GM19351 (cell line): ENCODE measurements around the gene ARMH1.
"Not testable (repeated sequence)": the region's sequence is repeated elsewhere in the genome, so short reads cannot be mapped to it uniquely, and the experiment has no call there.

Source experiments
- ATAC-seq: cut with Tn5 transposase; IDR thresholded peaks from one replicate; pipeline ENCODE4 v1.9.1; 2021; ENCODE audit warnings: mild to moderate bottlenecking, moderate library complexity; ENCODE audit not compliant: unreplicated experiment

Gene ARMH1

DNA sequence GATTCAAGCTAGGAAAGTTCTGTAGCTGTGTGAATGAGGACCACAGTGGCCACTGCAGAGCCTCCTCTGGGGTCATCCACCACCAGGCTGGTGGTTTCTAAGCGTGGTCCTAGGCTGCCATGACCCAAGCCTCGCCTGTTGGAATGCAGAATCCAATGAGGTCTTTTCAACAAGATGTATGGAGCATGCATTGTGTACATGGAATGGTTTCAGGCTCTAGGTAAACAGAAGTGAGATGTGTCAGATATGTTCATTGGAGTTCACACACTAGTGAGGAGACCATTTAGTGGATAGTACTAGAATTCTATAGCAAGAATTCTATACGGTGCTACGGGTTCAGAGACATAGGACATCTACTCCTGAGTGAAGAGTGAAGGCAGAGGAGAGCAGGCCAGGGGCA, 45.8 kb downstream of the ARMH1 start:
- no peak for ATAC-seq

DNA sequence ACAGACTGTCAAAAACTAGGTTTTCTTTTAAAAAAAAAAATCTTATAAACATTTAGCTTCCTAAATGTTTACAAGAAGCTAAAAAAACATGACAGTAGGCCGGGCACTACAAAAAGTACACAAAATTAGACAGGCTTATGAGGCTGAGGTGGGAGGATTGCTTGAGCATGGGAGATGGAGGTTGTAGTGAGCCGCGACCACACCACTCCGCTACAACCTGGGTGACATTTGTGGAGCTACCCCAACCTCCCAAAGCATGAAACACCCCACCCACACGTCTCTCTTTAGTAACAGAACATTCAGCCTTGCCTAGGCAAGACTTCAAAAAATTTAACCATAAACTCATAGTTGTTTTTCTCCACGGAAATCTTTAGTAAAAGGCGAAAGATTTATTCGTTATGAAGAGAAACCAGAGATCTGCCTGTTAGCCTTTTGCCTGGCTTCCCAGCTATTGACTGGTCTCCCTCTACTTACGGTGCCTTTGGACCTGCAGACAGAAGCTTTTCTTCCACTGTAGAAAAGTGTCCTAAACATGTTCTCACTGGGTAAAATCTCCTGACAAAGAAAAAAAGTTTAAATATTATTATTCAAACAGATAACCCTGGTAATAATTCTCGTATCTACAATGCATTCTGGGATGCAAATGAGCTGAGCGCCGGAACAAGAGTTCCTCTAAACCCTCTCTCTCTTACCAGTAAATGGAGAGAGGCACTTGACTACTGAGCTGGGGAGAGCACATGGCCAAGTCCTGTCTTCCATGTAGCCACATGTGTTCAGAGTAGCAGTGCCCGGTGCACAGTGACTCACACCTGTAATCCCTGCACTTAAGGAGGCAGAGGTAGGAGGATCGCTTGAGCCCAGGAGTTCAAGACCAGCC, 47.2 kb downstream of the ARMH1 start:
- peak; percentile 81 for ATAC-seq

DNA sequence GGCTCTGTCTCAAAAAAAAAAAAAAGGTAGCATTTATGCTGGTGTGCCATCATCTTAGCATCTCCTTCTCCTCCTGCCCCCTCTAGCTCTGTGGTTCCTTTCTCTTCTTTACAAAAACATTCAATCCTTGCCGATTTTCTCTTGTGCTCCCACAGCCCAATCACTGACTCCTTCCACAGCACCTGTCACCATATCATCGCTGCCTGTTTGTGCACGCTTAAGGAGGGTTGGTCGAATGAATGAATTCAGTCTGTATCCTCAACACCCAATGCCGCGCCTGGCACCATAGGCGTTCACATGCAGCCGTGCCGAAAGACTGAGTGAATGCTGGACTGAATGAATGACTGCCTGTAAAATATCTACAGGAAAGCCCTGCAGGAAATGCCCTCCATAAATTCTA, 48.5 kb downstream of the ARMH1 start:
- no peak for ATAC-seq

DNA sequence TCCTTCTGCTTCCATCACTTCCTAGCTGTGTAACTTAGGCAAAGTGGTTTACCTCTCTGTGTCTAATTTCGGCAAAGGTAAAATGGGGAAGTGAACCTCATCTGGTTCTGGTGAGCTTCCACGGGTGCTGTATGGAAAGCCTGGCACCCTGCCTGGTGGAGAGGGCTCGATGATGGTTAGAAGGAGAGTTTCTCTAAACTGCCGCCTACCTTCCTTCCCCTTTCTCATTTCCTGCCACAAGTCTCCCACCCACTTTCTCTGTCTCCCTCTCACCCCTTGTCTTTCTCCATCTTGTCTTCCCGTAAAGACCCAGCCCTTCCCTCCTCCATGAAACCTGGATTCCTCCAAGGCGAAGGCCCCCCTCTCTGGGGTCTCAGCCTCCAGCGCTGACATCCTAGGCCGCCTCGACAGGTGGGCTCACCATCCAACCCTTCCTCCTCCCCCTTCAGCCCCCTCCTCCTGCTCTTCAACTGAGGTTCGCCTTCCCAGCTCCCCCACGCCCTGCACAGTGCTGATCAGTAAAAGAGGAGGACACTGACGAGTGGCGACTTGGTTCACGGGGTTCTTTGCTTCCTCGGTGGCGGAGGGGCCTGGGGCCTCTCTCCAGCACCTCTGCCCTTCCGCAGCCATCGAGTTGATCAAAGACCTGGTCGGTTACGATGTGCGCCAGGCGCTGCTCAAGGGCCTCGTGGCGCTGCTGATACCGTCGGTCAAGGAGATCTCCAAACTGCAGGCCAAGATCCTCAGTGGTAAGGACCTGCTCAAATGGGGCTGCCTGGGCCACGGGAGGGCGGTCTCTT, 49.2 kb downstream of the ARMH1 start:
- peak; percentile 35 for ATAC-seq

DNA sequence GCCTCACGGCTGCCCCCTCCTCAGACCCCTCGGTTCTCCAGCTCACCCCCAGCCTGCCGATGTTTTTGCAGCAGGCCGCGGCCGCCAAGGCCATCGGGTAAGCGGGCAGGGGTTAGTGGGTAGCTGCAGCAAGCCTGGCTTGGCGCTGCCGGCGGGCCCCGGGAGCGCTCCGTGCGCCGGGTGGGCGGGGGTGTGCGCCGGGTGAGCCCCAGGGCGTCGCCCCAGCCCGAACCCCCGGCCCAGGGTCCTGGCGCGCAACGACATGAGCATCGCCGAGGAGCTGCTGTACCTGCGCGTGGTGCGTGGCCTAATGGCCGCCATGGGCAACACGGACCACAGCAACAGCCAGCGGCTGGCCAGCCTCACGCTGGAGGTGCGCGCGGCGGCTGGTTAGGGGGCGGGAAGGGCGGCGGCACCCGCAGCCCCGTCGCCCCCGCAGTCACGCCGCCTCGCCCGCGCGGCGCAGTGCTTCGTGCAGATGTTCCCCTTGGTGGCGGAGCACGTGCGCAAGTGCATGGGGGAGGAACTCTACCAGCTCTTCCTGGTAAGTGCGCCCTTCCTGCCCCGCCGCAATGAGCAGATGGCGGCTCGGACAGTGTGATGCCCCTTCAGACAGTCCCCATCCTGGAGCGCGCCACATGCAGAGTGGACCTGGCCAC, 49.9 kb downstream of the ARMH1 start:
- ATAC-seq: no peak

DNA sequence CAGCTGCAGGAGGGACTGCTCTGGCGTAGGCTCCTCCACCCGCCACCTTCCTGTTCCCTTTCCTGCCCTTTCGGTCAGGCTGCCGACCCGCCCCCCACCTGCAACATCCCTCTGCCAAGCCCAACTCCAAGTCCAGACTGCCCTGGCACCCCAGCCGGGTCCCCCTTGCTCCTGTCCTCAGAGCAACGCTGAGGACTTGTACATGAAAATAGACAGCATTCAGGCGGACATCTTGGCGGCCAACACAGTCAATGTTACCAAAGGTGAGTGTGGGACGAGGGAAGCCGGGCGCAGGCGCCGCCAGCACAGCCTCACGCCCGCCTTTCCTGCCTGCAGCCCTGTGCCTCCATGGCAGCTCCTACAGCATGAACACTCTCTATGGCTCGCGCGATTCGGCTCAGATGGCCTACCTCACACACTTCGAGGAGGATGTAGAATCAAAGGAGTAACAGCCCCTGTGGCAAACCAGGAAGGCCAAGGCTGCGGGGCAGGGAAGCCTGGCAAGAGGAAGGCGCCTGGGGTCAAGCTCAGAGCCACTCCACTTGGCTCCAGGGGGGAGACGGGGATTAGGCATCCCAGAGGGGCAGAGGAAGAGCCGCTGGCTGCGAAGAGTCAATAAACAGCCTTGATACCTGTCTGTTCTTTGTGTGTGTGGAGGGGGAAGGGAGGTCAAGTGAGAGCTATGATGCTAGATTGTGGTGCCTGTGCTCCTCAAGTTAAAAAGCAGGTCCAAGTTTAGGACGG, 50.6 kb downstream of the ARMH1 start:
- no peak for ATAC-seq

DNA sequence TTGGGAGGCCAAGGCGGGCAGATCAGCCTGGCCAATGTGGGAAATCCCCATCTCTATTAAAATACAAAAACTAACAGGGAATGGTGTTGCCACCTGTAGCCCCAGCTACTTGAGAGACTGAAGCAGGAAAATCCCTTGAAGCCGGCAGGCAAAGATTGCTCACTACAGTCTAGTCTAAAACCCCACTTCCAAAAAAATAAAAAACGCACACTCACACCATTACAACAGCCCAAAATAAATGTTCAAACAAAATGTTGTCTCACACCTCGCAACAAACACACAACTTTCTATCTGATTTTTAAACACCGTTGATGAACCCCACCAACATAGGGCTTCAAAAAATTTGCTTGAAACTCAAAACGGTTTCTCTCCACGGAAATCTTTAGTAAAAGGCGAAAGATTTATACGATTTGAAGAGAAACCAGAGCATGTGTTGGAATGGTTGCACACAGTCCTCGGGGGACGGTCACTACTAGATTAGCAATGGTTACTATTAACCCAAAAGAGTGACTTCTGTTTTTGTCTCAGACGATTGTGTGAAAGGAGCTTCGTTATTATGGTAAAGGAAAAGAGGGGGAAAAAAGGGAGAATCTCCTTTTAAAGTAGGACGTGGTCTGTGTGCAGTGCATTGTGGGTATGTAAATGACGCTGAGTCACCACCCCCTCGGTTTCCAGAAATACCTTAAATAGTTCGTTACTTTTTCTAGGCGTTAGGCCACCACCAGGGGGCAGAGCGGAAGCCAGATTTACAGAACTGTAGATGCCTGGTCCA, 56.4 kb downstream of the ARMH1 start, which contains the start of gene RNU5D-1:
RNU5D-1 (minus strand) TSS at position 430 of the 772 bp plus-strand sequence.
- ATAC-seq: peak; percentile 69

DNA sequence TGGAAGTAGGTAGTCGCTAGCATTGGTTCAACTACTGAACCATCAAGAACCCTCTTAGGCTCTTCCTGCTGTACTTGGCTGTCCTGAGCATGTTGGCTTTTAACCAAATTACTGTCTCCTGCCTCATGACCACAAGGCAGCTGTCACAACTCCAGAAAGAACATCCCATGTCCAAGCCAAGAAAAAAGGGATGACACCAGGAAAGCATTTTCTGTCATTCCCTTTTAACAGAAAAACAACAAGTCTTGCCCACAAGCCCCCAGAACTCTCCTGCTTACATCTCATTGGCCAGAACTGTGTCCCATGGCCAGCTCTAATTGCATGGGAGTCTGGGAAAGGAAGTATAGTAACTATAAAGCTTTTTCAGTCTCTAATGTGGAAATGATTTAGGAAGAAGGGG, 58.9 kb downstream of the ARMH1 start:
- no peak for ATAC-seq

DNA sequence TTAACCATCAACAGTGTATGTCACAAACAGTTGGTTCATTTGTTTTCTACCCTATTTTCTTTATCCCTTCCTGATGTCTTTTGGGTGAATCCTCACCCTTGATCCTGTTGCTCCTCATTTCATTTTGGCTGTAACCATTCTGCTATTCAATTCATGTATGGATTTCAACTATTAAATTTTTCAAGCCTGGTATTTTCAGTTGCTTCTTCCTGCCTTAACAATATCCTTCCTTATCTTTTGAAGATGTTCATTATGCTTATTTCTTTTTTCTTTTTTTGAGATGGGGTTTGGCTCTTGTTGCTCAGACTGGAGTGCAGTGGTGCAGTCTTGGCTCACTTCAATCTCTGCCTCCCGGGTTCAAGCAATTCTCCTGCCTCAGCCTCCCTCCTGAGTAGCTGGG, 59.3 kb downstream of the ARMH1 start:
- no peak for ATAC-seq

DNA sequence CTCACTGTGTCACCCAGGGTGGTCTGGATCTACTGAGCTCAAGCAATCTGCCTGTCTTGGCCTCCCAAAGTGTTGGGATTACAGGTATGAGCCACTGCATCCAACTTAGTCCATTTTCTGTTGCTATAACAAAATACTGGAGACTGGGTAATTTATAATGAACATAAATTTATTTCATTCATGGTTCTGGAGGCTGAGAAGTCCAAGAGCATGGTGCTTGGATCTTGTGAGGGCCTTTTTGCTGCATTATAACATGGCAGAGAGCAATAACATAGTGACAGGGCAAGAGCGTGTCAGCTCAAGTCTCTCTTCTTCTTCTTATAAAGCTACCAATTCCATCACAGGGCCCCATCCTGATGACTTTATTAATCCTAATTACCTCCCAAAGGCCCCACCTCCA, 61.5 kb downstream of the ARMH1 start:
- ATAC-seq: no peak

DNA sequence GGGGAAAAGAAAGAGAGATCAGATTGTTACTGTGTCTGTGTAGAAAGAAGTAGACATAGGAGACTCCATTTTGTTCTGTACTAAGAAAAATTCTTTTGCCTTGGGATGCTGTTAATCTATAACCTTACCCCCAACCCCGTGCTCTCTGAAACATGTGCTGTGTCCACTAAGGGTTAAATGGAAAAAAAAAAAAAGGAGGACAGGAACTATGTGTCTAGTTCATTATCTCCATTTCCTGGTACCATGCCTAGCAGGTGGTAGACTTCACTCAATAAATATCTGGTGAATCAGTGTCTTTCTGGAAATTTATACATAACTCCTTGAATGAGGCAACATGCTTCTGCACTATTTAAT, 64.4 kb downstream of the ARMH1 start:
- not testable (repeated sequence) for ATAC-seq

DNA sequence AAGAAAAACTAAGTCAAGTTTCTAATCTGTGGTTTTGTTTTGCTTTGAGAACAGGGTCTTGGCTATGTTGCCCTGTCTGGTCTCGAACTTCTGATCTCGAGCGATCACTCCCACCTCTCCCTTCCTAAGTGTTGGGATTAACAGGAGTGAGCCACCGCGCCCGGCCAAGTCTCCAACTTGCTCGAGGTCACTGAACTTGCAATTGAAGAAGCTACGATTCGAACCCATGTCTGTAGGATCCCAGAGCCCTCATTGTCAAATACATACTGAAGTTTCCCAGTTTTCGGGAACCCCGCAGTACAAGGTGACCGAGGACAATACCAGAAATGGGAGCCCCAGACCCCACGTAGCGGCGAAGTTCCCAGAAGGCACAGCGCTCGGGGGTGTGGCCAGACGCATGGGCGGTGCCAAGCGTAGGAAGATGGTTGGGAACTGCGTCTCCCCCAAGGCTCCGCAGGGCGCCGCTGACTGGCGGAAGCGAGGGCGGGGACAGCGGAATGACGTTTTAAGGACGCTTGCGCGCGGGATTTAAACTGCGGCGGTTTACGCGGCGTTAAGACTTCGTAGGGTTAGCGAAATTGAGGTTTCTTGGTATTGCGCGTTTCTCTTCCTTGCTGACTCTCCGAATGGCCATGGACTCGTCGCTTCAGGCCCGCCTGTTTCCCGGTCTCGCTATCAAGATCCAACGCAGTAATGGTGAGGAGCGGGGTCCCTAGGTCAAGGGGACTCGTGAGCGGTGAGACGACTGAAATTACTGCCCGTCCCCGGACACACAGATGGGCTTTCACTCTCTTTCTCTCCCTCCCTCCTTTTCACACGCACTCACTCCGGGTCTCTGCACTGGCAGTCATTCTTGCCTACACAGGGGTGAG, 65.0 kb downstream of the ARMH1 start, which contains the start of gene KIF2C:
KIF2C (plus strand) TSS at position 531 of the 872 bp plus-strand sequence; CDS start at position 627, 96 bp downstream.
- peak; percentile 98 for ATAC-seq

DNA sequence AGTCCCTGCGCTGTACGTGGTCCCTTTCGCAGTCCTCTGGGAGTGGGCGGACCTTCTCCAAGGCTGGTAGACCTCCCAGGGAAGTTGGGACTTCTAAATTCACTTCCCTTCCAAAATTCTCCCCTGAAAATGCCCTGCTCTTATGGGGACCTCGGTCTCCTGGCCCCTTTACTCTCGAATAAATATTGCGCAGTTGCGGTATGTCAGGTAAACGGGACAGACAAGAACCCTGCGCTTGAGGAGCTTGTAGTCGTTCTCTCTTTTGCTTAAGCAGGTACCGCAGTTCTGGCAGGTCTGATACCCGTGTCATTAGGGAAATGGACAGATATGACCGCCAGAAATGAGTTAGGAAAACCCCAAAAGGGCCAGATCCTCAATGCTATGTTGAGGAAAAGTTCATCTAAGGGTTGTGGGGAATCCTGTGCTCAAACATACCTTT, 65.7 kb downstream of the ARMH1 start:
- ATAC-seq: no peak

DNA sequence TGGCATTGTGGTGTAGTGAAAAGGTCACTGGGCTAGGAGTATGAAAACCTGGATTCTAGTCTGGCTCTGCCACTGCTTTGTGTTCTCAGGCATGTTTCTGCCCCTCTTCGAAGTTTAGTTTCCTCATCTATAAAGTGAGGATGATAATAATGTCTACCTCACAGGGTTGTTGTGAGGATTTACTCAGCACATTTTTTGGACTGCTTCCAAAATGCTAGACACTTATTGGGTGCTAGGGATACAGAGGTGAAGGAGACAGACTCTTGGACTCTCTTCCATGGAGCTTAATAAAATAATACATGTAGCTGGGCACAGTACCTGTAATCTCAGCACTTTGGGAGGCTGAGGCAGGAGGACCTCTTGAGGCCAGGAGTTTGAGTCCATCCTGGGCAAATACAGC, 68.7 kb downstream of the ARMH1 start:
- ATAC-seq: no peak

DNA sequence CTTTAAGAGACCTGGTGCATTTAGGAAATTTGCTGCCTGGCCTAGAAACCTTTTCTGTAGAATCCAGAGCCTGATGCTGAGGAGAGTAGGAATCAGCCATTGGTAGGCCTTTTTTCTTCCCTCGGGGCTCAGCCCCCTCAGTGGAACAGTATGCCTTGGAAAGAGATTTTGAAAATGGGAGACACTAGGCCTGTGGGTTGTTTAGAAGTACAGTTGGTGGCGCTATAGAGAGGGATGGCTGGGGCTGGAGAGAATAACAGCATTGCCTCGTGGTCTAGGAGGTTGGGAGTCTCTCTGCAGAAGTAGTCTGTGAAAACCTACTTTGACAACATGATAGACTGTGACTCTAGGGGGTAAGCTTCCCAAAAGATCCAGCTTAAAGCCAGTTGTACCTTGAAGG, 73.4 kb downstream of the ARMH1 start:
- ATAC-seq: no peak

DNA sequence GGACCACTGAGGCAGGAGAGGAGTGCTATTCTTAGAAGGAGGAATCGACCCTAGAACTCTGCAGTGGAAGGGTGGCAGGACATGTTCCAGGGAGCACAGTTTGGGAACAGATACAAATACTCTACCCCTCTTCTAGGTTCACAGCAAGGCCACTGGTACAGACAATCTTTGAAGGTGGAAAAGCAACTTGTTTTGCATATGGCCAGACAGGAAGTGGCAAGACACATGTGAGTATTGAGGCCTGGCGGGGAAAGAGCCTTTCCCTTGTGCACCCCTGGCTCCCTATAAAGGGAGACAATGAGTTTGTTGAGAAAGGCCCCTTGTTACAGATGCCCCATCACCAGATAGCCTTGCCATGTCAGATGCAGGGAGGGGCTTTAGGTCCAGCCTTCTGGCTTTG, 82.9 kb downstream of the ARMH1 start:
- ATAC-seq: no peak

DNA sequence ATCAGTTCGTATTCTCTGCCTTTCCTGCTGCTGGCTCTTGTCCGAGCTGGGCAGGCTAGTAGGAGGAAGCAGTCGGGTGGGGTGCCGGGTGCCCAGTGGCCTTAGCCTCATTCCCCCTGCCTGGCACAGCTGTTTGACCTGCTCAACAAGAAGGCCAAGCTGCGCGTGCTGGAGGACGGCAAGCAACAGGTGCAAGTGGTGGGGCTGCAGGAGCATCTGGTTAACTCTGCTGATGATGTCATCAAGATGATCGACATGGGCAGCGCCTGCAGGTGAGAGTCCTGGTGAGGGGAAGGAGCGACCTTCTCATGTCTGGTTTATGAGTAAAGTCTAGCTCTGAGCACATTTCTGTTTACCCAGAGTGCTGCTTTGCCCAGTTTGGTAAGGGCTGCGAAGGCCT, 84.6 kb downstream of the ARMH1 start:
- ATAC-seq: no peak

DNA sequence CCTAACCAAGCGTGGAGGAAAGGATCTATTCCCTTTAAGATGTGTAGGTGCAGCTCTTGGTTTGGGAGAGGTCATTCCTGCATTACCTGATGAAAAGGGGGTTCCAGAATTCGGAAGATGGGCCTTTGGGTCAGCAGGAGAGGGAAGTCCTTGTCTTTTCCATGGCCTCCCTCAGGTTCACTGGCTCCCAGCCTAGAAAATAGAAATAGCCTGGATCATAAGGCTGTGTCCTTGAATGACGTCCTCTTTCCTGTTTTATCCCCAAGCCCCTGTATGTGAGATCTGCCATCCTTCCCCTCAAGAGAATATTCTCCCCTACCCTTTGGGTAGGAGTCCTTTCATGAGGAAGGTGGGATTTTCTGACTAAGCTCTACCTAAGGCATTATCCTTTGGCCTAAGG, 86.4 kb downstream of the ARMH1 start:
- ATAC-seq: no peak

DNA sequence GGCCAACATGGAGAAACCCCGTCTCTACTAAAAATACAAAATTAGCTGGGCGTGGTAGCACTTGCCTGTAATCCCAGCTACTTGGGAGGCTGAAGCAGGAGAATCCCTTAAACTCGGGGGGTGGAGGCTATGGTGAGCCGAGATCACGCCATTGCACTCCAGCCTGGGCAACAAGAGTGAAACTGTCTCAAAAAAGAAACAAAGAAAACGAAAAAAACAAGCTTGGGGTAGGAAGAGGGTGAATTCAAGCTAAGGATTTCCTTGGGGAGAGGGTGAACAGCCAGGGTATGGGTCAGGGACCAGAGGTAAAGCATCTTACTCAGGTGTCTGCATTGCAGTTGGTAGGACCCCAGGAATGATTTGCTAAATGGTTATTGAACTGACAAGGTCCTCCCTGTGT, 91.9 kb downstream of the ARMH1 start:
- ATAC-seq: not testable (repeated sequence)
